Germinal center (tissue), 1 donor: ENCODE measurements around the gene MMAA.
"Not testable (repeated sequence)": the region's sequence is repeated elsewhere in the genome, so short reads cannot be mapped to it uniquely, and the experiment has no call there.

Experiments
- DNase-seq: peaks from one replicate; pipeline ENCODE4 v3.0.0; 2012; ENCODE audit warnings: mixed read lengths, low spot score

MMAA gene

GRCh38 chr4:145635117-145635516 is 15.9 kb downstream of the MMAA start:
- no peak for DNase-seq

- DNase-seq: no peak
Measured at GRCh38 chr4:145635630-145636029, 16.4 kb downstream of the MMAA start.

GRCh38 chr4:145639186-145639698 is 20.1 kb downstream of the MMAA start:
- no peak for DNase-seq

- not testable (repeated sequence) for DNase-seq
Measured at GRCh38 chr4:145640236-145640635, 21.1 kb downstream of the MMAA start.

- DNase-seq: no peak
Measured at GRCh38 chr4:145643295-145643694, 24.1 kb downstream of the MMAA start.

- no peak for DNase-seq
Measured at GRCh38 chr4:145644699-145645098, 25.5 kb downstream of the MMAA start.

GRCh38 chr4:145656156-145656555 is 37.0 kb downstream of the MMAA start:
- DNase-seq: no peak

DNA sequence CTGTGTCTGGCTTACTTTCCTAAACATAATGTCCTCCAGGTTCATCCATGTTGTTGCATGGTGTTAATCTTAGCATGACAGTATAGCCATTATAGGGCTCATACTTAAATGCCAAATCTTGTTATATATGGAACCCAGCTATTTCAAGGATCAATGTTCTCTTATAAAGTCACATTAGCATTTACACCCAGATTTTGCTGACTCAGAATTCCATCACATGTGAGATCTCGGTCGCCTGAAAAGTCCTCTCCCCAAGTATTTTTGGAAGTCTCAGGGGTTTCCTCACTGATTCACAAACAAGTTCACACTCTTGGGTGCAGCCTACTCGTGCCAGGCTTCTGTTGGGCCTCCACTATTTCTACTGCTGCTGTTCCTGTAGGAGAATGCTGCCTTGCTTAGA is 40.9 kb downstream of the MMAA start:
- no peak for DNase-seq

DNA sequence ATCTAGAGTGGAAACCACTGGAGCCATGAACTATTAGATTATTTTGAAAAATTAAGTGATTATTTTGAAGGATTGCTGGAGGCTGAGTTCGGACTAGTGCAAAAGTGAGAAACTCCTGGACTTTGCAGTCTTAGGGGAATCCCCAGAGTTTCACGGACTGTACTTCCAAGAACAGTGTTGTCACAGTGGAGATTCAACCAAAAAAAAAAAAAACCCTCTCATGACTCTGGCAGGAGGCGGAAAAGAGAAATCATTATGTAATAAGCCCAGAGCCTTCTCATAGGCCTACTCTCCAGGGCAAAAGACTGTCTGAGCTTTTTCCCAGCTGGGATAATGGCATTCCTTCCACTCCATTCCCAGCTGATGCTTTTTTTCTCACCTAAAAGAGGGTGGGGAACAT is 44.0 kb downstream of the MMAA start:
- DNase-seq: no peak

DNA sequence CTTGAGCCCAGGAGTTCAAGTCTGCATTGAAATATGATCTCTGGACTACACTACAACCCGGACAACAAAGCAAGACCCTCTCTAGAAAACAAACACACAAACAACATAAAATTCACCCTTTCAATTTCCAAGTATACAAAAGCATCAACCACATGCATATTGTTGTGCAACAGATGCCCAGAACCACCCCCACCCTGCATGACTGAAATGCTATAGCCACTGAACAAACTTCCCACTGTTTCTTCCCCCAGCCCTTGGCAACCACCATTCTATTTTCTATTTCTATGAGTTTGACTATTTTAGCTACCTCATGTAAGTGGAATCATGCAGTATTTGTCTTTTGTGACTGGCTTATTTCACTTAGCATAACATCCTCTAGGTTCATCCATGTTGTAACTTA is 46.6 kb downstream of the MMAA start:
- no peak for DNase-seq

- no peak for DNase-seq
Measured at GRCh38 chr4:145670422-145670821, 51.2 kb downstream of the MMAA start.

- no peak for DNase-seq
Measured at GRCh38 chr4:145679520-145679919, 60.3 kb downstream of the MMAA start.

DNA sequence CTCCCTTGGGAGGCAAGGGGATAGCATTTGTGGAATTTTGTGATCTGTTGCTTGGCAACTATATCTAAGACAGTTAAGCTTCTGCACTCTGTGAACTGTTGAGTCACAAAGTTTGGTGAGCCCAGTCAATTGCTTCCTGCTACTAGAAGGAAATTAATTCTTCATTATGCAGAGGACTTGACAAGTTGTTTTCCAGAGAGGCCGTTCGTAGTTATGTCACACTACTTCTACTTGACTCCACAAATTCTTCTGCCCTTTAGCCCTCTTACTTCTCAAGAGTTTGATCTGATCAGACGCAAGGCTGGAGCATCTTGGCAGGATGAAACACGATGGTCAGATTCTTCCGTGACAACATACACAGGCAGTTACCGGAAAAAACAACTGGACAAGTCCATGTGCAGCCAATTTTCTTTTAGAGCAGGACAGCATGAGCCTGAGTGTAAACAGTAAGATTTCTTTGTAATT is 60.8 kb downstream of the MMAA start, which contains the start of gene C4orf51:
C4orf51 (plus strand) TSS at position 156 of the 465 bp plus-strand sequence; CDS start at position 214, 58 bp downstream.
- no peak for DNase-seq

- no peak for DNase-seq
Measured at GRCh38 chr4:145680902-145681301, 61.7 kb downstream of the MMAA start.

DNA sequence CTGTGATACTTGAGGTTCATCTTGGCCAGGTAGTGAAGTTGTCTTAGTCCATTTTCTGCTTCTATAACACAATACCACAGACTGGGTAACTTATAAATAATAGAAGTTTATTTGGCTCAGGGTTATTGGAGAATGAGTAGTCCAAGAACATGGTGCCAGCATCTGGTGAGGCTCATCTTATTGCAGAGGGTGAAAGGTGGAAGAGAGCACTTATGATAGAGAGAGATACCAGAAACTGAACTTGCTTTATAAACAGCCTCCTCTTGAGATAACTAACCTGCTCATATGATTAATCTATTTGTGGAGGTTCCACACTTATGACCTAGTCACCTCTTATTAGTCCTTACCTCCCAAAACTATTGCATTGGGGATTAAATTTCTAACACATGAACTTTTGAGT is 62.3 kb downstream of the MMAA start:
- DNase-seq: no peak

- DNase-seq: no peak
Measured at GRCh38 chr4:145681956-145682355, 62.8 kb downstream of the MMAA start.

DNA sequence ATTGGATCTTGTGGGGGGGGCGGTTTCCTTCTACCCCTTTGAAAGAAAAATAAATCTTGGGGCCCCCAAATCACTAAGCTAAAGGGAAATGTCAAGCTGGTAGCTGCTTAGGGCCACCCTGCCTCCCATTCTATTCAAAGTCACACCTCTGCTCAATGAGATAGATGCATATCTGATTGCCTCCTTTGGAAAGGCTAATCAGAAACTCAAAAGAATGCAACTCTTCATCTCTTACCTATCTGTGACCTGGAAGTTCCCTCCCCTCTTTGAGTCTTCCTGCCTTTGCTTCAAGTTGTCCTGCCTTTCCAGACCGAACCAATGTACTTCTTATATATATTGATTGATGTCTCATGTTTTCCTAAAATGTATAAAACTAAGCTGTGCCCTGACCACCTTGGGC is 67.8 kb downstream of the MMAA start:
- DNase-seq: no peak

DNA sequence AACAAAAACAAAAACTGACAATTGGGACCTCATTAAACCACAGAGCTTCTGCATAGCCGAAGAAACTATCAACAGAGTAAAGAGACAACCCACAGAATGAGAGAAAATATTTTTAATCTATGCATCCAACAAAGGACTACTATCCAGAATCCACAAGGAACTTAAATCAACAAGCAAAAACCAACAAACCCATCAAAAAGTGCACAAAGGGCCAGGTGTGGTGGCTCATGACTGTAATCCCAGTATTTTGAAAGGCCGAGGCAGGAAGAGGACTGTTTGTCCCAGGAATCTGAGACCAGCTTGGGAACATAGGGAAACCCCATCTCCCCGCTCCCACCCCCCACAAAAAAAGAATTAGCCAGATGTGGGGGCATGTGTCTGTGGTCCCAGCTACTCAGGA is 71.4 kb downstream of the MMAA start:
- DNase-seq: no peak

DNA sequence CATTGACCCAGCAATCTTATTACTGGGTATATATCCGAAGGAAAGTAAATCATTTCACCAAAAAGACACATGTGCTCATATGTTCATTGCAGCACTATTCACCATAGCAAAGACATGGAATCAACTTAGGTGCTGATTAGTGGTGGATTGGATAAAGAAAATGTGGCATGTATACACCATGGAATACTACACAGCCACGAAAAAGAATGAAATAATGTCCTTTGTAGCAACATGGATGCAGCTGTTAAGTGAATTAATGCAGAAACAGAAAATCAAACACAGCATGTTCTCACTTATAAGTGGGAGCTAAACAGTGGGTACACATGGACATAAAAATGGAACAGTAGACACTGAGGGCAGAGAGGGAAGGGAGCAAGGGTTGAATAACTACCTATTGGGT is 72.2 kb downstream of the MMAA start:
- not testable (repeated sequence) for DNase-seq

GRCh38 chr4:145694929-145695328 is 75.7 kb downstream of the MMAA start:
- DNase-seq: no peak

DNA sequence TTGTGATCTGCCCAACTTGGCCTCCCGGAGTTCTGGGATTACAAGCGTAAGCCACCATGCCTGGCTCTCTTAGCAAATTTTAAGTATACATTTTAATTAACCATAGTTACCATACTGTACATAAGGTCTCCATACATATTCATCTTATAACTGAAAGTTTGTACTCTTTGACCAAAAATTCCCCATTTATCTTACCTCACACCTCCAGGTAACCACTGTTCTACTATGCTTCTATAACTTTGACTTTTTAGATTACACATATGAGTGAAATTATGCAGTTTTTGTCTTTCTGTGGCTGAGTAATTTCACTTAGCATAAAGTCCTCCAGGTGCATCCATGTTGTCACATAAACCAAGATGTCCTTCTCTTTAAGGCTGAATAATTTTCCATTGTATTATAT is 78.1 kb downstream of the MMAA start:
- no peak for DNase-seq

- DNase-seq: no peak
Measured at GRCh38 chr4:145698507-145698906, 79.3 kb downstream of the MMAA start.

GRCh38 chr4:145703850-145704497 is 84.8 kb downstream of the MMAA start:
- DNase-seq: no peak

- DNase-seq: no peak
Measured at GRCh38 chr4:145709336-145709735, 90.2 kb downstream of the MMAA start.
